Measurements from ENCODE around the gene MAPK9.
A peak's percentile ranks its signal among the peaks of the same experiment; 100 is the strongest.
"Not testable (repeated sequence)": the region's sequence is repeated elsewhere in the genome, so short reads cannot be mapped to it uniquely, and the experiment has no call there.

MAPK9 gene

DNA sequence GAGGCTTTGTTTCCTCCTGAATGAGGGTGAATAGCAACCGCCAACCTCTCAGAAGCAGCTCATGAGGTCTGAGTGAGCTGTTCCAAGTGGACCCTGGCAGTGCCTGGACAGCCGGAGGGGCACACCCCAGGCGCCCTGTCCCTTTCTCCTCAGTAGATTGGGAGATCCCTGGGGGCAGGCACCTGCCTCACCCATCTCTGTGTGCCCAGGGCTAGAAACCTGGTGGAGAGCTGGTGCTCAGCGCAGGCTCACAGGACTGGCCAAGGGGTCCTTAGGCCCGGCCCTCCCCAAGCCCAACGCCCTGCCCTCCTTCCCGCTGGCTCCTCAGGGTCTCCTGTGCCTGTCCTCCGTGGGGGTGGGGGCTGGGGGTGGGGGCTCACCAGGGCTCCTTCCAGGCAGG, 14.9 kb upstream of the MAPK9 start:
- Mint-ChIP-seq H3K9me3 (no peaks in the 10 kb centered on the region), H3K27ac (no peak overlapping the region), H3K36me3 (no peaks in the 10 kb centered on the region), H3K4me1 (no peaks in the 10 kb centered on the region), H3K4me3 (no peak overlapping the region), H3K27me3 (no peaks in the 10 kb centered on the region)

DNA sequence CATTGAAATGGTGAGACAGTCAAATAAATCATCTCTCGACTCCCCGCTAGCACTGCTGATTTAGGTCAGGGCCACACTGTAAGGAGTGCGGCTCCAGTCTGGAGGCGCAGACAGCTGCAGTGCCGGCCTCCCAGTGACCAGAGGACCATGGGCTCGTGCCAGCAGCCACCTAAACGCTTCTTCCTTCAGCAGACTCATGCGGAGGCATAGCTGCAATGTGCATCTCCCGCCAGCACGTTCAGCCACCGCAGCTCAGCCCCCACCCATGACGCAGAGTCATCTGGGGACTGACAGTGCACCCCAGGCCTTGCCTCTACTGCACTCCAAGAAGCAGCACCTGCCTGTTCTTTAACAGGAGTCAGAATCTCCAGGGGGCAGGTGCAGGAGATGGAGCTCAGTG, 13.6 kb upstream of the MAPK9 start:
- no peaks in the 10 kb centered on the region for H3K9me3 Mint-ChIP-seq
- no peak overlapping the region for H3K27ac Mint-ChIP-seq
- H3K36me3 Mint-ChIP-seq: no peaks in the 10 kb centered on the region
- H3K4me1 Mint-ChIP-seq: no peaks in the 10 kb centered on the region
- no peak overlapping the region for H3K4me3 Mint-ChIP-seq
- no peaks in the 10 kb centered on the region for H3K27me3 Mint-ChIP-seq

DNA sequence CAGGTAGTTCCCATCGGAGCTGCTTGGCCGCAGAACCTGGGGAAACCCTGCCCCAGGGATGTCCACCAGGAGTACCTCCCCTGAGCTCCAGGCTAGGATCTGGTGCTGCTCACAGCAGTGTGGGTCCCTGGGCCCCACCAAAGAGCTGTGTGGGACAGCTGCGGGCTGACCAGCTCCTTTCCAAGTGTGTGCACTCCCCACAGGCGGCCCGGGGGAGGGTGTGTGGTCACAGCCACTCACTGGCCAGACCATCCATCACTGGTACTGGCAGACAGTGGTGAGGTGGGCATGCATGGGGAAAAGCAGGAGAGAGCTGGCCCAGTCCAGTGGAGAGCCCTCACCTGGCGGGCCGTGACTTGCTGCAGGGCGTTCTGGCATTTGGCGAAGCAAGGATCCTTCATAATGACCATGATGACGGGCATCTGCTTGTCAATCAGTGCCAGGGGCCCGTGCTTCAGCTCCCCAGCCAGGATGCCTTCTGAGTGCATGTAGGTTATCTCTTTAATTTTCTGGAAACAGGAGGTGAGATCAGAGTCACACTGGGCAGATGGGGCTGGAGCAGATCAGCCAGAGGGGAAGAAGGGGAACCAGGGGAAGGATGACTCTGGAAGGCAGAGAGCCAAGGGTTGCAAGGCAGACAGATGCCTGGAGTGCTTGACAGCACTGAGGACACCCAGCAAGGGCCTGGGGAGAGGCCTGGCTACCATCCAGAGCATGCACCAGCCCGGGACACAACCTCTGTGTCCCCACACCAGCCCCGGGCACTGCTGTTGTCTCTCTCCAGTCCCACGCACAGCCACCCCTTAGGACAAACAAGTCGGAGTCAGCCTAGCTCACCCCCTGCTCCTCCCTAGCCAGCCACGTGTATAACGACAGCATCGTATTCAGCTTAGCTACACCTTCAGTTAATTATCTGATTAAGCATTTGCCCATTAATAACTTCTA, 12.8 kb upstream of the MAPK9 start:
- Mint-ChIP-seq H3K27ac (no peak overlapping the region), H3K27me3 (no peaks in the 10 kb centered on the region), H3K36me3 (no peaks in the 10 kb centered on the region), H3K4me1 (no peaks in the 10 kb centered on the region), H3K9me3 (no peaks in the 10 kb centered on the region), H3K4me3 (no peak overlapping the region)

DNA sequence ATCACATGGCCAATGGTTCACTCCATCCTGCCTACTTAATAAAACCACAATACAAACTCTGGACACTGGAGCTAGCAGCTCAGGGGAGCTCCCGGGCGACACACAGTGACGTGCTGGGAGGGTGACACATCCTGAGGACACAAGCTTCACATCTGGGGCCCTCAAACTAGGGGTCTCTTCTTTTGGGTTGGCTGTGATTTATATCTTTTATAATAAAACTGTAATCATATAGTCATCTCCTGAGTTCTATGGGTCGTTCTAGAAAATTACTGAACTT, 12.1 kb upstream of the MAPK9 start:
- H3K4me3 Mint-ChIP-seq: no peak overlapping the region
- no peaks in the 10 kb centered on the region for H3K27me3 Mint-ChIP-seq
- no peaks in the 10 kb centered on the region for H3K36me3 Mint-ChIP-seq
- no peaks in the 10 kb centered on the region for H3K4me1 Mint-ChIP-seq
- no peak overlapping the region for H3K27ac Mint-ChIP-seq
- no peaks in the 10 kb centered on the region for H3K9me3 Mint-ChIP-seq

DNA sequence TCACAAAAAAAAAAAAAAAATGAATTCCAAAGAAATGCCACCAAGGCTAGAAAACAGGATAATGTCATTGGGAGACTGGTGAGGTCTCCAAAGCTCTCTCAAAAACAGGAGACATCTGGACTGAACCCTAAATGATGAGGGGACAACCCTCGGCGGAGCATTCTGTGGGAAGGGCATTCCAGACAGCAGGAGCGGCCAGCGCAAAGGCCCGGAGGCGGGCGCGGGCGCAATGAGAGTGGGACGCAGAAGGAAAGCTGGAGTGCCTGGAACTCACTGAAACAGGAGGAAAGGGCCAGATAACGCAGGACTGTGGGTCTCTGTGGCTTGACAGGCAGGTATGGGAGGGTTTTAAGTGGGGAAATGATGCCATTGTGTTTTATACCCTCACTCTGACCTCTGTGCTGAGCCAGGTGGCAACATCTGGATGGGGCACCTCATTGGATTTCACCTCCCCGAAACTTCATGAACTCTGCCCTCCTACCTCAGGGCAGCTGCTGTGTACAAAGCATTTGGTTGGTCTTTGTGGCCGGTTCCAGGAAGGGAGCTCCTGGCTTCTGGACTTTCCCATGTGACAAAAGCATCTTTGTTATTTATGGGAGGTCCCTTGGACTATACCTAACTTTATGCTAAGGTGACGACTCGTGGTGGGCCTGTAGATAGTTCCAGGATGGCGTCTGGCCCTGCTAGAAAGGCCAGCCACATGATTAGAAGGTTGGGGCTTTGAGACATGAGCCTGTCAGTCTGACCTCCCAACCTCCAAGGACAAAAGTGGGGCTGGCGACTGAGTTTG, 11.5 kb upstream of the MAPK9 start:
- Mint-ChIP-seq H3K9me3 (no peaks in the 10 kb centered on the region), H3K36me3 (no peaks in the 10 kb centered on the region), H3K4me3 (no peak overlapping the region), H3K27me3 (no peaks in the 10 kb centered on the region), H3K4me1 (no peaks in the 10 kb centered on the region), H3K27ac (no peak overlapping the region)

DNA sequence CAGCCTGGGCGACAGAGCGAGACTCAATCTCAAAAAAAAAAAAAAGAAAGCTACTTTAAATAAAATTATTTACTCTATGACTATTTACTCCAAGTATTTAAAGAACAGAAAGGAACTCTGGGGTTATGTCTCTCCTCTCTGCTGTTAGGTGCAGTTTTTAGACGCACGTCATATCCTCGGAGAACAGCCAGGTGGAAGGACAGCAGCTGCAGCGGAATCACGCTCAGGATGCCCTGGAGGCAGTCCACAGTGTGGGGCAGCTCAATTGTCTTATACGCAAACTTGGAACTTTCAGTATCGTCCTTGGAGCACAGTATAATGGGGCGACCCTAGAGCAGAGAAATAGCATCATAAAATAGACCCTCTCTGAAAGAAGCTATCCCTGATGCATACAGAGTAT, 10.4 kb upstream of the MAPK9 start:
- no peaks in the 10 kb centered on the region for H3K9me3 Mint-ChIP-seq
- H3K4me3 Mint-ChIP-seq: no peak overlapping the region
- H3K27ac Mint-ChIP-seq: no peak overlapping the region
- no peaks in the 10 kb centered on the region for H3K27me3 Mint-ChIP-seq
- H3K4me1 Mint-ChIP-seq: no peaks in the 10 kb centered on the region
- no peaks in the 10 kb centered on the region for H3K36me3 Mint-ChIP-seq

DNA sequence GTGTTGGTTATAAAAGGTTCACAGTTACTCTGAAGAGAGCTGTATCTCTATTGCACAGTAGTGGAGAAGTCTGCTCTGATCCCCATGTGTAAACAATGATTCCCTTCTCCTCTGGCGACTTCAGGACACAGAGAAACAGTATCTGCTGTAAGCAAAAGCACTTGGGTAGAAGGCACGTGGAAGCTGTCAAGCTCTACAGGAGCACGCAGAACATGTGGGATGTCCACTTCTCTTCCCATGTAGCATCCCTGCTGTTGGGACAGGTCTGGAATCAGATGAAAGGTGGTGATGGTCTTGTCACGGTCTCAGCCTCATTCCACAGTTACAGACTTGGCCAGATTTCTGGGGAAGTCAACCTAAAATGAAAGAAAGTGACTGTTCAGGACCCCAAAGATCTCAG, 9.4 kb upstream of the MAPK9 start:
- H3K4me3 Mint-ChIP-seq: no peak overlapping the region
- no peak overlapping the region for H3K27ac Mint-ChIP-seq
- H3K9me3 Mint-ChIP-seq: no peaks in the 10 kb centered on the region
- no peaks in the 10 kb centered on the region for H3K36me3 Mint-ChIP-seq
- no peaks in the 10 kb centered on the region for H3K4me1 Mint-ChIP-seq
- H3K27me3 Mint-ChIP-seq: no peaks in the 10 kb centered on the region

DNA sequence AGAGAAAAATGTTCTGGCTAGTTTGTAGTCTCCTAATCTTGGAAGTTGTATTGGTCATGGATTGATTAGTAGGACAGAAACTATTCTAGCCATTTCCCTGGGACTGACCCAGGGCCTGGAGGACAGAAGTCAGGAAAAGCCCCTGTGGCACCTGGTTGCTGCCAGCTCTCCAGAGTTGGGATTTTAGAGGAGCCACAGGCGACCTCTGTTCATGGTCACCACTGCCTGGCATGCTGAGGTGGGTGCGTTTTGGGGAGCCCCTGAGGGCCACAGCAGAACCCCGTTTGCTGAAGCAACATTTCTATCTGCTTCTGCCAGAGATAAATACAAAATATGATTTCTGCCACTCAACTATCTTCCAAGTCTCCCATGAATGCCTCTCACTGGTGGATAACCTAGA, 7.6 kb upstream of the MAPK9 start:
- Mint-ChIP-seq H3K27ac (no peak overlapping the region), H3K4me3 (no peak overlapping the region), H3K36me3 (no peaks in the 10 kb centered on the region), H3K27me3 (no peaks in the 10 kb centered on the region), H3K9me3 (no peaks in the 10 kb centered on the region), H3K4me1 (no peaks in the 10 kb centered on the region)

DNA sequence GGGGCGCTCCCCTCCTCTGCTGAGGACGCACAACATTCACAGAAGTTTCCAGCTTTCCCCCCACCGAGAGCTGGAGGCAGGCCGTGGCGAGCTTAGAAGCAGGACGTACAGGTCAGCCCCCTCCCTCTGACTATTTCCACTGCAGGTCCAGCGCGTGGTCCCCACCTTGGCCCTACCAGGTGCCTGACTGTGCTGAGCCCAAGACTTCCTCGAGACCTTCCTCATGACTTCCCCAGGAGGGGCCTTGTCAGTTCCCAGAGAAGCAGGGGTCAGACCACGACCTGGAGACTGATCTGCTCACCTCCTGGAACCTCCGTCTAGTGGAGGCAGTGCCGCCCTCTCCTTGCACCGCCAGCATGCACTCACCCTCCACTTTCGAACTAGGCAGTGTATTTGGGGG, 7.1 kb upstream of the MAPK9 start:
- not testable (repeated sequence) for H3K36me3 Mint-ChIP-seq, H3K4me1 Mint-ChIP-seq, H3K4me3 Mint-ChIP-seq, H3K27me3 Mint-ChIP-seq, H3K27ac Mint-ChIP-seq, H3K9me3 Mint-ChIP-seq

DNA sequence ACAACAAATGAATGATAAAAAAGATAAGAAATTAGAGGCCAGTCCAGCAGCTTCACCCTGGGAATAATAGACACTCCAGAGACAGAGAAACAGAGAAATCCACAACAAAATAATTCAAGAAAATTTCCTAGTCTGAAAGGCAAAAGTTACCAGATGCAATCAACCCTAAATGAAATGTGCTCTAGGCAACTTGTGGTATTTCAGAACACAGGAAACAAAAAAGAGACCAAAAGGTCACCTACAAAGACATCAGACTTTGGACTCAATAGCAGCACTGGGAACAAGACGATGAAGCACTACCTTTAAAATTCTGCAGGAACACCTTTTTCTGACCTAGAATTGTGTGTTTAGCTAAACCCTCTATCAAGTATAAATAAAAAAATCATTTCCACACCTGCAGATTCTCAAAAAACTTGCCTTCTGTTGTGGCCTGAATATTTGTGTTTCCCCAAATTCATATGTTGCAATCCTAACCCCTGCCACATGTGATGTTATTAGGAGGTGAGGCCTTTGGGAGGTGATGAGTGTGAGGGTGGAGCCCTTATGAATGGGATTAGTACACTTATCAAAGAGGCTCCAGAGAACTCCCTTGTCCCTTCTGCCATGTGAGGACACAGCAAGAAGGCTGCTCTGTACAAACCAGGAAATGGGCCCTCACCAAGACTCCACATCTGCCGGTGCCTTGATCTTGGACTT, 5.9 kb upstream of the MAPK9 start:
- H3K27ac Mint-ChIP-seq: no peak overlapping the region
- H3K36me3 Mint-ChIP-seq: no peaks in the 10 kb centered on the region

DNA sequence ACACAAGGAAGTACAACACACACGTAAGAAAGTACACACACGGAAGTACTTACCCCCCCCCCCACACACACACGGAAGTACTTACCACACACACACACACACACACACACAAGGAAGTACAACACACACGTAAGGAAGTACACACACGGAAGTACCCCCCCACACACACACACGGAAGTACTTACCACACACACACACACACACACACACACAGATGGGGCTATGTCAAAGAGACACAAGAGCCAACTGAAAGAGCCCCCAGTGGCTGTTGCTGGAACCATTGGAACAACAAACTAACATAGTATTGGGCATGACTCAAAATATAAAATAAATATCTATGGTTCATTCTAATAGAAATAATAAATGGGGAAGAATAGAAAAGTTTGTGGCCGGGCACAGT, 4.9 kb upstream of the MAPK9 start:
- Mint-ChIP-seq H3K36me3 (no peaks in the 10 kb centered on the region), H3K4me3 (no peak overlapping the region)

More for the DNA sequence above, 5.9 kb upstream of the MAPK9 start:
- no peaks in the 10 kb centered on the region for H3K9me3 Mint-ChIP-seq
- no peak overlapping the region for H3K4me3 Mint-ChIP-seq
- H3K27me3 Mint-ChIP-seq: no peaks in the 10 kb centered on the region
- peaks cover 17% of the 10 kb centered on the region for H3K4me1 Mint-ChIP-seq

DNA sequence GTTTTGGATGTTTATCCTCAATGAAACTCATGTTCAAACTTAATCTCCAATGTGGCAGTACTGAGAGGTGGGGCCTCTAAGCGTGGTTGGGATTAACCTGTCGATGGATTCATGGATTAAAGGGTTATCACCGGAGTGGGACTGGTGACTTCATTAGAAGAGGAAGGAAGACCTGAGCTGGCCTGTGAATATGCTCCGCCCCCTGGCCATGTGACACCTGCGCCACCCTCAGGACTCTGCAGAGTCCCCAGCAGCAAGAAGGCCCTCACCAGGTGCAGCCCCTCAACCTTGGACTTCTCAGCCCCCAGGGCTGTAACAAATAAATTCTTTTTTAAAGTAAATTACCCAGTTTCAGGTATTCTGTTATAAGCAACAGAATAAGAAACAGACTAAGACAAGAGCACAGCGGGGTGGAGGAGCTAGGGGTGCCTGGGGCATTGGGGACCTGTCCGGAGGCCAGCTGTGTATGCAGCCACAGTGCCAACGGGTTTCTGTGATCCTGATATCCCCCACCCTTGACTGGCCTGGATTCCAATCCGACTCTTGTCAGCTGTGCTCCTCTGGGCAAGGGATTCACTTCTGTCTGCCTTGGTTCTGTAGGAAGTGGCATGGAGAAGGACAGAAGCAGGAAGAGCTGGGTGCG, 3.2 kb upstream of the MAPK9 start:
- H3K9me3 Mint-ChIP-seq: no peaks in the 10 kb centered on the region
- H3K36me3 Mint-ChIP-seq: no peaks in the 10 kb centered on the region
- H3K27ac Mint-ChIP-seq: no peak overlapping the region
- H3K4me3 Mint-ChIP-seq: no peak overlapping the region
- H3K27me3 Mint-ChIP-seq: no peaks in the 10 kb centered on the region
- H3K4me1 Mint-ChIP-seq: peaks cover 31% of the 10 kb centered on the region

More for the DNA sequence above, 4.9 kb upstream of the MAPK9 start:
- Mint-ChIP-seq H3K9me3 (no peaks in the 10 kb centered on the region), H3K27me3 (no peaks in the 10 kb centered on the region), H3K27ac (no peak overlapping the region), H3K4me1 (peaks cover 20% of the 10 kb centered on the region)

DNA sequence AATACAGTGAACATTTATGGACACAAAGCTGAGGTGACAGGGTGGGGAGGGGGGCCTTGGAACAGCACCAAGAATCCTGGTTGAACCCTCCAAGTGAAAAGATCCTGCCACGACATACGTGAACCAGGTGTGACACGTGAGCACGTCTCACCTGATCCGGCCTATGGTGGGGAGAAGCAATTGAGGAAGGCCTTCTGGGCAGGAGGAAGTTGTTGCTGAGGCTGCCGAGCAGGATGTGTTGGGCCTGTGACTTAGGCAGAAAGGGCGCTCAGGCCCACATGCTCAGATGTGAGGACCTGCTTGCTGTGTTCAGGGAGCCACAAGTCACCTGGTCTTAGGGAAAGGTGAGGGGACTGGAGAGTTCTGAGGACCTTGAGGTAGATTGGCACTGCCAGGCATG, 2.5 kb upstream of the MAPK9 start:
- Mint-ChIP-seq H3K27ac (no peak overlapping the region), H3K4me1 (peaks cover 36% of the 10 kb centered on the region), H3K9me3 (no peaks in the 10 kb centered on the region), H3K36me3 (no peaks in the 10 kb centered on the region), H3K27me3 (no peaks in the 10 kb centered on the region), H3K4me3 (no peak overlapping the region)

DNA sequence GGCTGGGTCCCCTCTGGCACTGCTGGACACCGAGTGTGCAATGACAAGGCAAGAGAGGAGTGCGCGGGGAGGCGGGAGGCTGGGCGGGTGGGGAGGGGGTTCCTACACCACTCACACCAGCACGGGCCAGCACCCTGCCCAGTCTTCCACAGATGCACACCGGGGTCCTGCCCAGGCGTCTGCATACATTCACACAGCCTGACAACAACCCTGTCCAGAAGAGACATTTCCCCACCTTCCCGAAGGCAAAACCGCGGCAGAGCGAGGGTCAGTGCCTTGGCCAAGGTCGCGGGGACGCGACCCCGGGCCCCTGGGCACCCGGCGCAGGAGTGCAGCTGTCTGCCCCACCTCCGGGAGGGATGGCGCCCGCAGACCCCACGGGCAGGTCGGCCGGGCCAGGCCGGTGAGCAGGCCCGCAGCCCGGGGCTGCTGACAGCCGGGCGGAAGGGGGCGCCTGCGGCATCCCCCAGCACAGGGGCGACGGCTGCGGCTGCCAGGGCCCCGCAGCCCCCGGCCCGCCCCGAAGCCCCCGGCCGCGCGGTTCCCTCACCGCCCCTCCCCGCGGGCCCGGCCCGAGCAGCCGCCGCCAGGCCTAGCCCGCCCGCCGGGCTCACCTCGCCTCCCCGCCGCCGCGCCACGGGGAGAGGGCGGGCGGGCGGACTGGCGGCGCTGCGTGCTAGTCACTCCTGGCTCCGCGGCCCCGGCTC, 496 bp downstream of the MAPK9 start:
- Mint-ChIP-seq H3K36me3 (peaks cover 7% of the 10 kb centered on the region), H3K9me3 (no peaks in the 10 kb centered on the region), H3K27me3 (no peaks in the 10 kb centered on the region), H3K27ac (peak overlapping the region; percentile 76), H3K4me3 (peak overlapping the region; percentile 94), H3K4me1 (peaks cover 48% of the 10 kb centered on the region)

DNA sequence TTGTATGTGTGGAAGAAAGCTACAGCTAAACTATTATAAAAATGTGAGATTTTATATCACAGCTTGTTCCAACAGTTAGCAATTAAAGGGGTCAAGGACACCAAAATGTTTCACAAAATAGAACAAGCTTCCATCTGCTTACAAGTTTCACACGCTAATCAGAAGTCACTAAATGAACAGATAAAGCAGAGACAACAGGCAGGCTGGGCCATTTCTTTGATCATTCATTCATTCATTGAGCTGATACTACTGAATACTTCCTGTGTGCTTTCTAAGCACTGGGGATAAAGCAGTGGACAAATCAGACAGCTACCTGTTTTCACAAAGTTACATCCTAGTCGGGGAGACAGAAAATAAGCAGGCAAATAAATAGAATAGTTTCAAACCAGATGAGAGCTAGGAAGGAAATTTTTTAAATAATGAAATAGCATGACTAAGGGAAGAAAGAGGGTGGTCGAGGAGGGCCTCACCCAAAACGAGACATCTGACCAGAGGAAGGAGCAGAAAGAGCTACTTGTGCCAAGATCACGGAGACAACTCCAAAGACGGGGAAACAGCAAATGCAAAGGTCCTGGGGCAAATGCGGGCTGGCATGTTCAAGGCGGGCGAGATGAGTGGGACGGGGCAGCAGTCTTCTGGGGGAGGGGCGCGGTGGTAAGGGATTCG, 1.2 kb downstream of the MAPK9 start:
- Mint-ChIP-seq H3K9me3 (no peaks in the 10 kb centered on the region), H3K27me3 (no peaks in the 10 kb centered on the region), H3K4me1 (peaks cover 48% of the 10 kb centered on the region), H3K36me3 (peaks cover 9% of the 10 kb centered on the region), H3K27ac (peak overlapping the region; percentile 76), H3K4me3 (peak overlapping the region; percentile 94)
